Measurements from ENCODE around the gene CRELD2.

The CRELD2 gene

DNA sequence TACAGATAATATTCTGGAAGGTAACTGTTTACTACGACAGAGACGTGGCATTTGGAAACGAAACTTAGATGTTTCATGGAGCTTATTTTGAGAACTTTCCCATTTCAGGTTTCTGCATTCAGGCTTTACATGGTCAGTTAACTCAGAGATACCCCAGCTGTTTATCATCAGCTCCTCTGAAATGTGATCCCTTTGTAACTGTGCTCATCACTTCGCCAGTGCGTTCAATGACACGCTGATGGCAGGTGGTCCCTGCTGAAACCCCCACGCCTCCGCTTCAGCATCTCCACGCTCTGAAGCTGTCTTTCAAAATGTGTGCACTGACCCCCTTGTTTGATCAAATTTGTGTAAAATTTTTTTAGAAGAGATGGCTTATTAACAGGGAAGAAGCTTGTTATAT lies 30.7 kb upstream of the CRELD2 start:
- DNase-seq: no peak

DNA sequence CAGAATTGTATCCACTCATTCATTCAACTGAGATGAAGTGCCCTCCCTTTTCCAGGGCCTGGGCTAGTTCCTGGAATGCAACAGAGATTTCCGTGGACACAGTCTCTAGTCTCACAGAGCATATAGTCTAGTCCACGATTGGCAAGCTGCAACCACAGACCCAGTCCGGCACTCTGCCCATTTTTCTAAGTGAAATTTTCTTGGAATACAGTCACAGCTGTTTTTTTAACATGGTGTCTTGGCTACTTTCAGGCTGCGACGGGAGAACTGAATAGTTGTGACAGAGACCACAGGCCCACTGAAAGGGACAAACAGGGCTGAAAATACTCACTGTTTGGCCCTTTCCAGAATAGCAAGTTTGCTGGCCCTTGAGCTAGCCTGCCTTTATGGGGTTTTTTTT lies 29.4 kb upstream of the CRELD2 start:
- no peak for DNase-seq

DNA sequence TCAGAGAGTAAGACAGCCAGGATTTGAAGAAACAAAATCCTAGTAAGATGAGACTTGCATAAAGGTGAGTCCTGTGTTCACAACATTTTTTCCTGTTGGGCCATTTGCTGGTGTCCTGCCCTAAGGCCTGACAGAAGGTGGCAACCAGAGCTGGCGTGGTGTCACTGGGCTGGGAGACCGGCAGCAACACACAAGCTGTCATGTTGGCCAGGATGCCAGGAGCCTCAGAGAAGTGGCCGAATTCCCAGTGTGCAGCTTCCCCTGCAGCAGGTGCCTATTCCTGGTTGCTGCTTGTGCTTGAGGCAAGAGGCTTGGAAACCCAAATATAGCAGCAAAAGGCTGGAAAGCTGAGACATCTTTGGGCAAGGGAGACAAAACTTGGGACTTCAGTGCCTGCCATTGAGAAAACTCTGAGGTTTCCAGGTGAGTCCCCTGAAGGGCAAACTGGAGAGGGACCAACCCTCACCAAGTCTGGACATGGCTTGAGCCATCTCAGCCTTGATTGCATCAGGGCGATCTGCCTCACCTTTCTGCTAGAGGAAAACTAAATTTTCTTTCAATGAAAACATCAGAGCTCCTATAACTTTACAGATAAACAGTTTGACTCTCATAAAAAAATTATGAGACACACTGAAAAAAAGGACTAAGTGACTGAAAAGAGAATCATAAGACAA lies 26.1 kb upstream of the CRELD2 start:
- no peak for DNase-seq

DNA sequence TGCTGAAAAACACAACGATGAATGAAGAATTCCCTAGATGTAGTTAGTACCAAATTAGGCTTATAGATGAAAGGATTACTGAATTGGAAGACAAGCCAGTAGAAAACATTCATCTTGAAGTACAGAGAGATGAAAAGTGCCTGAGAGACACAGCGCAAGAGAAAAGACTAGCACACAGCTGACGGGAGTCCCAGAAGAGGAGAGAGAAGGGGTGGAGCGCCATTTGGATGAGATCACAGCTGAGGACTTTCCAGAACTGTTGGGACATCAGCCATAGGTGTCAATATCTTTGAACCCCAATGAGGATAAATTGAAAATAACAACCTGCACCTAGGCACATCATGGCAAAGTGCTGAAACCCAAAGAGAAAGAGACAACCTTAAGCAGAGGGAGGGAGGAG lies 25.4 kb upstream of the CRELD2 start:
- no peak for DNase-seq

DNA sequence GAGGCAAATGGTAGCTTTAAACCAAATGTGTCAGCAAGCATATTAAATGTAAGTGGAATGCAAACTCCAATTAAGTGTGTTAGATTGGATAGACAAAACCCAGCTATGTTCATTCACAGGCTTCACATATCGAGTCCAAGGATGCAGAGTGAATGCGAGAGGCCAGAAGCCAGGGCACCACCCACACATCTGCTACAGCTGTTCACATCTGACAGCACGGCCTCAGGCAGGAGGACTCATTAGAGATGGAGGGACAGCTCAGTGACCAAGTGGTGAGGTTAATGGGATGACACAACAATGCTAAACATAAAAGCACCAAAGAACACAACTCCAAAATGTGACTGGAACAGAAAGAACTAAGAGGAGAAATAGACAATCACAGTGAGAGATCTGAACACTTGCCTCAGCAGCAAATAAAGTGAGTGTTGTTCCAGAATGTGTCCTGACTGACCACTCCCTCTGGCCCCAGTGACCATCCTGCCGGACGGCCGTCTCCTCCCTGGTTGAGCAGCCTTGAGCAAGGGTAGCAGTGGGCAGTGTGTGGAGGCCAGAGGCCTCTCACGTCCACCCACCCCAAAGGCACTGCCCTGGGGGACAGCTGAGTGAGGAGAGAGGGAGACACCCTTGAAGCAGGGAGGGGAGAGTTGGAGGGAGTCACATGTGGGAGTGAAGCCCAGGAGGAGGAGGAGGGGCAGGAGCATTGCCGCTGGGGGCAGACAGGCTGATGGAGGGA lies 23.9 kb upstream of the CRELD2 start:
- no peak for DNase-seq

DNA sequence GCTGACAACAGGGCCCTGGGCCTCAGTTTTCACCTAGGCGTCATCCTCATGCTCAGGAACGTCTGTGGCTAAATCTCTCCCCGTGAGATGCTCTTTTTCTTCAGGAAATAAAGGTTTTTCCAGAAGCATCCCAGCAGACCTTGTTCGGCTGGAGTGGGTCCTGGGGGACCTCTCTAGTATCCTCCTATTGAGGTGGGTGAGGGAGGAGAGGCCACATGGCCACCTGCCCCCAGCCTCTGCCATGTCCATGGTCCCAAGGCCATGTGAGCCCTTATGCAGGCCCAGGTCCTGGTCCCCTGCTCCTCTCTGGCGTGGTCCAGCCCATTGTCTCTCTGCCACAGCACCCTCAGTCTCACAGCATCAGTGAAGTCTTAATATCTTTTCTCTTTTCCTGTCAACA lies 22.2 kb upstream of the CRELD2 start:
- no peak for DNase-seq

DNA sequence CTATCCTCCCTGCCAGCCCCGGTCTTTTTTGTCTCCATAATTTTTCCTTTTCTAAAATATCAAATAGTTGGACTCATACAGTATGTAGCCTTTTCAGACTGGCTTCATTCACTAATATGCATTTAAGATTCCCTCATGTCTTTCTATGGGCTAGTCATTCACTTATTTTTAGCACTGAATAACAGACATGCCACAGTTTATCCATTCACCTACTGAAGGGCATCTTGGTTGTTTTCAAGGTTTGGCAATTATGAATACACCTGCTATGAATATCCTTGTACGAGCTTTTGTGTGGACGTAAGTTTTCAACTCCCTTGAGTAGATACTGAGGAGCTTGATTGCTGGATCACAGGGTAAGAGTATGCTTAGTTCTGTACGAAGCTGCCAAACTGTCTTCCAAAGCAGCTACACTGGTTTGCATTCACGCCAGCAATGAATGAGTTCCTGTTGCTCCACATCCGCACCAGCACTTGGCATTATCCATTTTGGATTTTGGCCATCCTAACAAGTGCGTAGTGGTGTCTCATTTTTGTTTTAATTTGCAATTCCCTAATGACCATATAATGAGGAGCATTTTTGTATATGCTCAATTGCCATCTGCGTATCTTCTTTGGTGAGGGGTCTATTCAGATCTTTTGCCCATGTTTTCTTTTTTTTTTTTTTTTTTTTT lies 21.3 kb upstream of the CRELD2 start:
- no peak for DNase-seq

DNA sequence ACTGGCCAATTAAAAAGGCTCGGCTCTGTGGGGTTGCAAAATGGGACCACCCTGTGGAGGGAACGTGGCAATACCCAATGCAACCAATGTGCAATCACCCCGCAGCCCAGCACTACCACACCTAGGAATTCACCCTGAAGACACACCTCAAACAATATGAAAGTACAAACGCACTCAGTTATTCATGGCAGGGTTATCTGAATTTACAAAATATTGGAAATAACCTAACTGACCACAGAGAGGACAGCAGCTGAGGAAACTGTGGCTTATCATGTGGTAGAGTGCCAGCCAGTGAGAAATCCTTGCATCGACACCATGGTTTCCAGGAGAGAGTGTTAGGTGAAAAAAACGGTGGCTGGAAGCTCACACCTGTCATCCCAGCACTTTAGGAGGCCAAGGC lies 18.9 kb upstream of the CRELD2 start:
- no peak for DNase-seq

DNA sequence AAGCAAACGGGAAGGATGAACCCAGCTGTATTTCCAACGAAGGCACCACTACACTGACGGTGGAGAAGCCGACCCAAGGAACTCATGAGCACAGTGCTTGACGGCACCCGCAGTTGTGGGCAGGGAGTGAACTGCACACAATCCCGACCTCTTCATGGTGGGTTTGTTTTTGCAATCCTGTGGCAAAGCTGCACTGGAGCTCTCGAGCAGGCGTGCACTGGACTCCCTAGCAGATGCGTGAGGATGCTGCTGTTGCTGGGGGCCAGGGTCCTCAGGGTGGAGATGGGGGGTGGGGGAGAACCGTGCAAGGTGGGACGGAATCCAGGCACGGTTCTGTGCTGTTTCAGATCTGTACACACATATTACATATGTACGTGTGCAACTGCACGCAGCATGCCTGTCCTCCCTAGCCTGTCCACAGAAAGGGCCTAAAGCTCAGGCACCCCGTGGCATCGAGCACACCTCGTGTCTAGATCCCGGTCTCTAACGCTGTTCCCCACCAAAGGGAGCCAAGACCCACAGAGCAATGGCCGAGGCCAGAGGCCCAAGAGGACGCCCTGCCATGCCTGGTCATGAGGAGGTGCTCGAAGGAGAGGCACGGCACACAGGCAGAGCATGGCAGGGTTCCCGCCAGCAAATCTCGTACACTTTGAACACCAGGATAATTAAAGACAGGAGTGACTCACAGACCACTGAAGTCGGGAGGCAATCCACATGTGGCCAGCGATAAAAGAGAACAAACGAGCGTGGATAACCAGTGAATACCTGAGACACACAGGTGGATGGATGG lies 17.8 kb upstream of the CRELD2 start:
- no peak for DNase-seq

DNA sequence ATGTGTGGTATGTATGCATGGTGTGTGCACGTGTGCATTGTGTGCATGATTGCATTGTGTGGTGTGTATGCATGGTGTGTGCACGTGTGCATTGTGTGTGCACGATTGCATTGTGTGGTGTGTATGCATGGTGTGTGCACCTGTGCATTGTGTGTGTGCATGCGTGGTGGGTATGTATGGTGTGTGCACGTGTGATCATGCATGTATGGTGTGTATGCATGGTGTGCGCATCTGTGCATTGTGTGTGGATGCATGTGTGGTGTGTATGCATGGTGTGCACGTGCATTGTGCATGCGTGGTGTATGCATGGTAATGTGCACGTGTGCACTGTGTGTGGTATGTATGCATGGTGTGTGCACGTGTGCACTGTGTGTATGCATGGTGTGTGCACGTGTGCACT lies 17.0 kb upstream of the CRELD2 start:
- DNase-seq: no peak

DNA sequence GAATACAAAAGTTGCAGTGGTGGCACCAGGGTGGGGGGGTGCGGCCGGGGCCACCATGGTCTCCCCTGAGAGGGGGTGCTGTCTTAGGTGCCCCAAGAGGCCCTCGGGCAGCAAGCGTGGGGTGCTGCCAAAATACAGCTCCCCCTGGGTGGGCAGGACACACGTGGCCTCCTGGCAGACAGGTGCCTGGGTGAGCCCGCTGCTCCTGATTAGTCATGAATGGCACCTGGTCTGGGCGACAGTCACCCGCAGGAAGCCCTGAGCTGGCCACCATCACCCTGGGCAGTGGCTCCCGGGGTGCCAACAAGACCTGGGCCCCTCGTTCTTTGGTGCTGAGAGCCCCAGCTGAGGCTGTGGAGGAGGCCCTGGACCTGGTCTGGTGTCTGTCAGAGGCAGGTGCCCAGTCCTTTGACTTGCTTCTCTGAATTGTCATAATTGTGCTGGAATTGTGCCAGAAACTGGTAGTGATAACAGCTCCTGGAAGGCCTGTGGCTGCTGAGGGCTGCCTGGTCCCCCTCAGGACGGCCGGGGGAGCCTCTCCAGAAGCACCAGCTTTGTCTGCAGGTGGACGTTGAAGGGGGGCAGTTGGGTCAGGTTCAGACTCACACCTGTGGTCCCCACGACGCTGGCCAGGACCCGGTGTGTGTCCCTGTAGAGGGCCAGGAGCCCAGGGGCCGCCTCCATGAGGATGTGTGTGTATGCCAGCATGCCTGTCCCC lies 15.0 kb upstream of the CRELD2 start:
- DNase-seq: no peak

DNA sequence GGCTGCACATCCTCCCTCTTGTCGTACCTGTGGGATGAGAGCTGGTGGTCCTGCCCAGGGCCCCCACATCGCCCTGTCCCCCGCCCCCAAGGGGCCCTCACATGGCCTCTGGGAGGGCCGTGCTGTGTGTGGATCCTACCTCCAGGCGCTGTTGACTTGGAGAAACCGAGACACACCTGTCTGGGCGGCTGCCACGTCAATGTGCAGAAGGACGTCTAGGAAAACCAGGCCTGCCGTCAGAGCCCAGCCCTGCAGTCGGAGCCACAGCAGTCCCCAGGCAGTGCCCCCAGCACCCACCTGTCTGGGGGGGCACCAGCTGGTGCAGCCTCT lies 14.4 kb upstream of the CRELD2 start:
- no peak for DNase-seq

DNA sequence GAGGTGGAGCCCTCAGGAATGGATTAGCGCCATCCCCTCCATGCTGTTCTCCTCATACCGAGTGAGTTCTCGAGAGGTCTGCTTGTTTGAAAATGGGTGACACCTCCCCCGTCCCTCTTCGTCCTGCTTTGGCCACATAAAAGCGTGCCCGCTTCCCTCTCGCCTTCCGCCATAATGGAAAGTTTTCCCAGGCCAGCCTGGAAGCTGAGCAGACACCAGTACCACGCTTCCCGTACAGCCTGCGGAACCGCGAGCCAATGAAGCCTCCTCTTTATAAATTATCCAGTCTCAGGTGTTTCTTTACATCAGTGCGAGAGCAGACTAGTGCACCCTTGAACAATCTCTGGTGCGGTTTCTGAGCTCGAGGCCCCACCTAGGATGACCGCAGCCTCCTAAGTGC lies 13.0 kb upstream of the CRELD2 start:
- DNase-seq: no peak

DNA sequence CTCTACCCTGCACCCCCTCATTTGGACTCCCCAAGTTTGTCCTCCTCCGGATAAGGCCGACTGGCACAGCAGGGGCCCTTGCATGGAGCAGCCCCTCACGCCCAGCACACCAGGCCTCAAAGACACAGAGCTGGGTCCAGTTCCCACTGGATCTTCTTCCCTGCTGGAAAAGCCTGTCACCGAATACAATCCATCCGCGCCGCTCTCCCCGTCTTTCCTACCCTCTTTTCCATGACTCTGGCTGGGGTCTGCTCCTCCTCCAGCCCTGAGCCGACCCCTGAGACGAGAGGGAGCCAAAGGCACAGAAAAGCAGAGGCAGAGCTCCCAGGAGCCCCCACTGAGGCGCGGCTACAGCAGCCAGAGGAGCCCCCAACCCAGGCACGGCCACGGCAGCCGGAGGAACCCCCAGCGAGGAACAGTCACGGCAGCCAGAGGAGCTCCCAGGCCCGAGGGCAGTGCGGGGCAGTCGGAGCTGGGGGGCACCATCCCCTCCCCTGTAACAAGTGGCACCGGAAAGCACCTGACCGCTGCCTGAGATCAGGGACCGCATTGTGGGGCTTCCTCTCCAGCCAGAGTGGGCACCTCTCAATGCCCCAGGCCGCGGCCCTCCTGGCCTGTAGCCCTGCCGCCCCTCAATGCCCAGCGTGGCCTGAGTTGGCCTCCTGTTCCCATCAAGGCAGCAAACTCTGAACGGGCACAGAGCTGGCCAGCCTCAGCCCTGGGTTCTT lies 12.2 kb upstream of the CRELD2 start:
- DNase-seq: no peak

DNA sequence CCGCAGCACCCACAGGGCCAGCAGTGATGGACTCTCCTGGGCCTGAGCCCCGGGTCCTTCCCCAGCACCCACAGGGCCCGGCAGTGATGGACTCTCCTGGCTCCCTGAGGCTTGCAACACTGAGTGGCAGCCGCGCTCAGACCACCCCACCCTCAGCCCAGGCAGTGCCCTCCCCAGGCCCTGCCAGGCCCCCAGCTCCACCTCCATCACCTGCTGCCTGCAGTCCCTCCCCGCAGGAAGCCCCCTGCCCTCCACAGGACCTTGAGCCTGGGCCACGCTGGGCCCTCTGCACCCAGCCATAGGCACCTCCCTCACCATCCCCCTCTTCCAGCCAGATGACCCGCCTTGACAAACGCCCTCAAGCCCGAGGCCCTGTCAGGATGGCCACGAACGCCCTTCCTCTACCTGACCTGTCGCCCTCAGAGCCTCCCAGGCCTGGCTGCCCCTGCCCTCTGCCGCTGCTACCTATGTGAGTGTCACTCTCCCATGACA lies 11.6 kb upstream of the CRELD2 start:
- DNase-seq: no peak

DNA sequence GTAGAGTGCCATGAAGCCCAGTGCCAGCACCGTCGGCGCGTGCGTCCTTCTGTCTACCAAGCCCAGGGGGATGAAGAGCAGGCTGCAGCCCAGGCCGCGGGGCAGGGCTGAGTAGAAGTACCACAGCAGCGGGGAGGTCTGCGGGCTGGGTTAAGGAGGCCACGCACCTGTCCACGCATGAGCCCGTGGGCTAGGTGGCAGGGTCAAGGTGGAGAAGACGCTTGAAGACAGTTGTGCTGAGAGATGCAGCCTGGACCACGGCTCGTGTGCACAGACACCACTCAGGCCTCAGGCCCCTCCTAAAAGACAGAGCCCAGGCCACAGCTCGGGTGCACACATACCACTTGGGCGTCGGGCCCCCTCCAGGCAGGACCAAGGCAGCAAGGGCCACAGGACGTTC lies 10.6 kb upstream of the CRELD2 start:
- DNase-seq: no peak

DNA sequence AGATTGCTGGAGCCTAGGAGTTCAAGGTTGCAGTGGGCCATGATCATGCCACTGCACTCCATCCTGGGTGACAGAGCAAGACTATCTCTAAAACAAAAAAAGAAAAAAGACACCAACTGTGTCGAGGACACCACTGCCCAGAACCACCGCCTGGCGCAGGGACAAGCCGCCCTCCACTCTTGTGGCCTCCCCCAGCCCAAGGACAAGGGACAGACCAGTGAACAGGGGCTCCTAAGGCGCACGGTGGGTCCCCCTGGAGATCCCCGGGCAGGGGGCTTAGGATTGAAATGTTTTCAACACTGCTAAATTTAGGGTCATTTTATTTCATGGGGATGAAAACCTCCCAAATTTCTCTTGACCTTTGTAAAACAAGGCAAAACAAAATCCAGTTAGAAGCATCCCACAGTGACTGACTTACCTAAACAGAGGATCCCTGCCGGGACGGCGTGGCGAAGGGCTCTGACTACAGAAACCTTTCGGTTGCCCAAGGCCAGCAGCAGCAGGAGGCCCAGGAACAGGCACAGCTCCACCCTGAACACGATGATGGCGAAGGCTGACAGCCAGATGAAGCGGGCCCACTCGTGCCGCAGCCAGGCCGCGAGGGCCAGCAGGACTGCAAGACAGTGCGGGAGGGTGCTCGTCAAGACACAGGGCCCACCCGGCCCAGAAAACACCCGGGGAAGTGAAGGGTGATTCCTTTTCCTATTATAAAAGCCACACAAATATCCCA lies 8.8 kb upstream of the CRELD2 start:
- no peak for DNase-seq

DNA sequence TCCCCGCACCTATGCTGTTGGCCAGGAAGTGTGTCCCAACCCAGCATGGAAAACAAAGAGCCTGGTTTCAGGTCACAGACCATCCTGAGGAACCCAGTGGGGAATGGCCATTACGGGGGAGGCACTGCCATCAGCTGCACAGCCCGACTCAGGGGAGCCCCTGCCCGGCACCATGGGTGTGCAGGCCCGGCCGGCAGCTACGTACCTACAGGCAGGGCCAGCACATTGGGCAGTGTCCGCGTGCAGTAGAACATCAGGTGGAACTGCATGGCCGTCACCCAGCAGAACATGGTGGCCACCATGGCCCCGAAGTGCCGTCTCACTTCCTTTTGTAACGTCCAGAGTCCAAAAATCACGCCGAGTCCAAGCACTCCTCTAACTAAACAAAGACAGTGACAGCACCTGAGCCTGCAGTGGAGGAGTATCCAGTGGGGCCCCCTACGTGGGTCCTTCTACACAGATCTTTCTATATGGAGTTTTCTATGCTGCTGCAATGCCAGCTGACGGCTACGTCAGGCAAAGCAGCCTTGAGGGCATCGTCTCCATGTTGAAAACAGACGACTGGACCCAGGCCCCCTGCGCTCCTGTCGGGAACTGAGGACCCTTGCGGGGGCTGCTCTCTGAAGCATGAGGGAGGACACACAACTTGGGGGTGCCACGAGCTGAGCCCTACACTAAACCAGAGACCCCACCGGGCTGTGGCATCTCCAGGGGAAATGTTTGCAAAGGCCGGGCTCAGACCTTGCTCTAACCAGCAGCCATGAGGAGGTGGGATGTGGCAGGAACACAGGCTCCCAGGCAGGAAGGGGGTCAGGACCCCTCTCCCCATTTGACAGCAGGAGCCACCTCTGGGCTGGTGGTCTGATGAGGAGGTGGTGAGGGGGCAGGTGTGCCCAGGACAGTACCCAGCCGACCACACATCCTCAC lies 7.9 kb upstream of the CRELD2 start:
- DNase-seq: no peak

DNA sequence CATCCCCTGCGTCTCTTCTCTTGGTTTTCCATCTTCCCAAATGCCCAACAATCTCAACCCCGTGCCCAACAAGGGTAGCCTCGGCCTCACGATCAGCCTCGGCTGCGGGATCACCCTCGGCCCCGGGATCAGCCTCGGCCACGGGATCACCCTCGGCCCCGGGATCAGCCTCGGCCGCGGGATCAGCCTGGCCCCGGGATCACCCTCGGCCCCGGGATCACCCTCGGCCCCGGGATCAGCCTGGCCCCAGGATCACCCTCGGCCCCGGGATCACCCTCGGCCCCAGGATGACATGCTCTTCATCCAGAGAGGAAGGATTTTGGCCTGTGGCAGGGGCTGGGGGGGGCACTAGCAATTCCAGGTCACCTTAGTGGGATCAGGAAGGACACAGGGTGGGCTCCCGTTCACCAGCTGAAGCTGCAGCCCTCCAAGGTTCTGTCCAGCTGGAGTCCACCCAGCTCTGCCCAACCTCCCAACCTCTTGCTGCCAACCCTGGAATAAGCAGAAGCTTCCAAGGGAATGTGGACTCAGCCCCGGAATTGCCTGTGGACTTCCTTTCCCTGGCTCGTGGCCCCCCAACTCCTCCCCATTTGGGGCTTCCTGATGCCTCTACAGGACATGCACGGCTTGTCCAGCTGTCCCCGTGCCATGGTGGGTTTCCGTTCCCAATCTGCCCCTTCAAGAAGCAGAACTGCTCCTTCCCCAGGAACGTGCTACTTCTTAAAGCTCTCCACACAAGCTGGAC lies 6.4 kb upstream of the CRELD2 start:
- no peak for DNase-seq

DNA sequence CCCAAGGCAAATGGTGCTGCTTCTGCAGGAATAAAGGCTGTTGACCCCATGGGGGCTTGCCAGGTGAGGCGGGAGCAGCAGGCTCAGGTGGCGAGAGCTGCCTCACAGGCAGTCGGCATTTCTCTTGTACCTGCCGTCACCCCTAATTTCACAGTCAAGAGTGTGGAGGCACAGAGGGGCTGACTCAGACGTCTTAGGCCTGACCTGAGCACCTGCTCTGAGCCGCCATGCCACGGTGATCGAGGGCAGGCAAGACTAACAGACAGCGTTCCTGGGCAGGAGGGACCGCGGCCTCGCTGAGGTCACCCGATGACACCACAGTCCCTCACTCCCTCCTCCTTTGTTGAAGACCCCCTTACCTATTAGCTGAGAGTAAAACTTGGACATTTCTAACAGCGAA lies 5.4 kb upstream of the CRELD2 start:
- no peak for DNase-seq
